HG02759 (cell line): ENCODE data around the gene ZNF474.
"Not testable (repeated sequence)": the region's sequence is repeated elsewhere in the genome, so short reads cannot be mapped to it uniquely, and the experiment has no call there.

Experiments
- ATAC-seq: cut with Tn5 transposase; IDR thresholded peaks from one replicate; pipeline ENCODE4 v1.9.1; 2021; ENCODE audit warnings: mild to moderate bottlenecking, moderate library complexity; ENCODE audit not compliant: unreplicated experiment

Gene ZNF474

GRCh38 chr5:122129306-122129705 lies at the start of gene ZNF474:
ZNF474 (plus strand) TSS chr5:122129546; CDS start chr5:122151991, 22,445 bp downstream.
- ATAC-seq, result no peak

GRCh38 chr5:122081541-122081940 lies 47.8 kb upstream of the ZNF474 start:
- no peak for ATAC-seq

- ATAC-seq, result no peak
Measured at GRCh38 chr5:122083535-122083934, 45.8 kb upstream of the ZNF474 start.

GRCh38 chr5:122085041-122085440 lies 44.3 kb upstream of the ZNF474 start:
- no peak for ATAC-seq

- ATAC-seq, result no peak
Measured at GRCh38 chr5:122089096-122090013, 40.0 kb upstream of the ZNF474 start.

- no peak for ATAC-seq
Measured at GRCh38 chr5:122091936-122092600, 37.3 kb upstream of the ZNF474 start.

GRCh38 chr5:122093415-122094180 lies 35.7 kb upstream of the ZNF474 start:
- ATAC-seq, result no peak

GRCh38 chr5:122094251-122094650 lies 35.1 kb upstream of the ZNF474 start:
- ATAC-seq, result not testable (repeated sequence)

GRCh38 chr5:122095158-122095557 lies 34.2 kb upstream of the ZNF474 start:
- no peak for ATAC-seq

- ATAC-seq, result no peak
Measured at GRCh38 chr5:122097391-122097790, 32.0 kb upstream of the ZNF474 start.

GRCh38 chr5:122099060-122099790 lies 30.1 kb upstream of the ZNF474 start:
- no peak for ATAC-seq

- peak; percentile 65 for ATAC-seq
Measured at GRCh38 chr5:122101636-122102285, 27.6 kb upstream of the ZNF474 start.

- ATAC-seq, result no peak
Measured at GRCh38 chr5:122102825-122103224, 26.5 kb upstream of the ZNF474 start.

- ATAC-seq, result no peak
Measured at GRCh38 chr5:122105909-122106308, 23.4 kb upstream of the ZNF474 start.

- ATAC-seq, result no peak
Measured at GRCh38 chr5:122107016-122107415, 22.3 kb upstream of the ZNF474 start.

GRCh38 chr5:122110987-122111386 lies 18.4 kb upstream of the ZNF474 start:
- ATAC-seq, result no peak

GRCh38 chr5:122111460-122111859 lies 17.9 kb upstream of the ZNF474 start:
- no peak for ATAC-seq

GRCh38 chr5:122112063-122112462 lies 17.3 kb upstream of the ZNF474 start:
- ATAC-seq, result no peak

GRCh38 chr5:122112733-122113558 lies 16.4 kb upstream of the ZNF474 start:
- ATAC-seq, result no peak
